ENCODE data around the gene UBE2E2.
A peak's percentile ranks its signal among the peaks of the same experiment; 100 is the strongest.
"Not testable (repeated sequence)": the region's sequence is repeated elsewhere in the genome, so short reads cannot be mapped to it uniquely, and the experiment has no call there.

UBE2E2 gene

GRCh38 chr3:23202921-23203707 is at the start of gene UBE2E2:
UBE2E2 (plus strand) TSS chr3:23203327.
- DNase-seq (ENCODE audit: low spot score) = peak; percentile 87

- DNase-seq (ENCODE audit: low spot score) = no peak
Observed at GRCh38 chr3:23153436-23153835, 49.7 kb upstream of the UBE2E2 start.

GRCh38 chr3:23157331-23157730 is 45.8 kb upstream of the UBE2E2 start:
- no peak for DNase-seq (ENCODE audit: low spot score)

GRCh38 chr3:23159929-23160328 is 43.2 kb upstream of the UBE2E2 start:
- DNase-seq (ENCODE audit: low spot score) = no peak

GRCh38 chr3:23161308-23161707 is 41.8 kb upstream of the UBE2E2 start:
- no peak for DNase-seq (ENCODE audit: low spot score)

- DNase-seq (ENCODE audit: low spot score) = no peak
Observed at GRCh38 chr3:23161896-23162570, 41.1 kb upstream of the UBE2E2 start.

- no peak for DNase-seq (ENCODE audit: low spot score)
Observed at GRCh38 chr3:23162934-23163333, 40.2 kb upstream of the UBE2E2 start.

GRCh38 chr3:23164746-23165145 is 38.4 kb upstream of the UBE2E2 start:
- DNase-seq (ENCODE audit: low spot score) = no peak

- no peak for DNase-seq (ENCODE audit: low spot score)
Observed at GRCh38 chr3:23165571-23165970, 37.6 kb upstream of the UBE2E2 start.

- DNase-seq (ENCODE audit: low spot score) = no peak
Observed at GRCh38 chr3:23166276-23166675, 36.9 kb upstream of the UBE2E2 start.

- DNase-seq (ENCODE audit: low spot score) = no peak
Observed at GRCh38 chr3:23166845-23167244, 36.3 kb upstream of the UBE2E2 start.

- DNase-seq (ENCODE audit: low spot score) = no peak
Observed at GRCh38 chr3:23169551-23169950, 33.6 kb upstream of the UBE2E2 start.

GRCh38 chr3:23170291-23170690 is 32.8 kb upstream of the UBE2E2 start:
- no peak for DNase-seq (ENCODE audit: low spot score)

- DNase-seq (ENCODE audit: low spot score) = no peak
Observed at GRCh38 chr3:23172059-23172458, 31.1 kb upstream of the UBE2E2 start.

GRCh38 chr3:23174426-23175039 is 28.6 kb upstream of the UBE2E2 start:
- DNase-seq (ENCODE audit: low spot score) = peak; percentile 60

- no peak for DNase-seq (ENCODE audit: low spot score)
Observed at GRCh38 chr3:23175341-23176083, 27.6 kb upstream of the UBE2E2 start.

- not testable (repeated sequence) for DNase-seq (ENCODE audit: low spot score)
Observed at GRCh38 chr3:23176839-23177238, 26.3 kb upstream of the UBE2E2 start.

- DNase-seq (ENCODE audit: low spot score) = no peak
Observed at GRCh38 chr3:23182996-23183513, 20.1 kb upstream of the UBE2E2 start.

GRCh38 chr3:23183731-23184130 is 19.4 kb upstream of the UBE2E2 start:
- peak; percentile 55 for DNase-seq (ENCODE audit: low spot score)

GRCh38 chr3:23185861-23186260 is 17.3 kb upstream of the UBE2E2 start:
- no peak for DNase-seq (ENCODE audit: low spot score)

- DNase-seq (ENCODE audit: low spot score) = no peak
Observed at GRCh38 chr3:23189187-23189586, 13.9 kb upstream of the UBE2E2 start.

- no peak for DNase-seq (ENCODE audit: low spot score)
Observed at GRCh38 chr3:23192816-23193215, 10.3 kb upstream of the UBE2E2 start.

Measured in ecto neural progenitor cell (in vitro differentiated cells).